HG03175 (cell line): ENCODE measurements around the gene NOTUM.
"Not testable (repeated sequence)": the region's sequence is repeated elsewhere in the genome, so short reads cannot be mapped to it uniquely, and the experiment has no call there.

Source experiments
- ATAC-seq: cut with Tn5 transposase; IDR thresholded peaks from one replicate; pipeline ENCODE4 v1.9.1; 2021; ENCODE audit warnings: mild to moderate bottlenecking, moderate library complexity; ENCODE audit not compliant: unreplicated experiment

NOTUM gene

DNA sequence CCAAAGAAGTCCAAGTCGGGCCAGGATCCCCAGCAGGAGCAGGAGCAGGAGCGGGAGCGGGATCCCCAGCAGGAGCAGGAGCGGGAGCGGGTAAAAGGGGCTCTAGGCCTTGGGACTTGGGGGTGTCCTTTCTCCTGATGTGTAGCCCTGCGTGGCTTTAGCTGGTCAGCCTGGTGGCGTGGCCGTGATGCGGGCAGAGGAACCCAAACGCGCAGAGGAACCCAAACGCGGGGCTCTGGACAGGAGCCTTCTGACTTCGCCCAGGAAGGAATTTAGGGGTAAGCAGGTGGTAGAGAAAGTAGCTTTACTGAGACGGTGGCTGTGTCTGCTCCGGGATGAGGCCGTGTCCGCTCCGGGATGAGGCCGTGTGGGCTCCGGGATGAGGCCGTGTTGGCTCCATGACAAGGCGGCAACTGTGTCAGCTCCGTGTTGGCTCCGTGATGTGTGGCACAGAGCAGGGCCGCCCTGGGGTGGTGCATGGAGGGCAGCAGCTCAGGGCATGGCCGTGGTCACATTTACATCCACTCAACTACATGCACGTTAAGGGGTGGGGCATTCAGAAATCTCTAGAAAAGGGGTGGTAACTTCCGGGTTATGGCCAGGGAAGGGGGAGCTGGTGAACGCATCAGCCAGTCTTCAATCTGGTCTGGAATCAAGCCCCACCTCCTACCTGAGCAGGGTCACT, 35.9 kb upstream of the NOTUM start:
- no peak for ATAC-seq

DNA sequence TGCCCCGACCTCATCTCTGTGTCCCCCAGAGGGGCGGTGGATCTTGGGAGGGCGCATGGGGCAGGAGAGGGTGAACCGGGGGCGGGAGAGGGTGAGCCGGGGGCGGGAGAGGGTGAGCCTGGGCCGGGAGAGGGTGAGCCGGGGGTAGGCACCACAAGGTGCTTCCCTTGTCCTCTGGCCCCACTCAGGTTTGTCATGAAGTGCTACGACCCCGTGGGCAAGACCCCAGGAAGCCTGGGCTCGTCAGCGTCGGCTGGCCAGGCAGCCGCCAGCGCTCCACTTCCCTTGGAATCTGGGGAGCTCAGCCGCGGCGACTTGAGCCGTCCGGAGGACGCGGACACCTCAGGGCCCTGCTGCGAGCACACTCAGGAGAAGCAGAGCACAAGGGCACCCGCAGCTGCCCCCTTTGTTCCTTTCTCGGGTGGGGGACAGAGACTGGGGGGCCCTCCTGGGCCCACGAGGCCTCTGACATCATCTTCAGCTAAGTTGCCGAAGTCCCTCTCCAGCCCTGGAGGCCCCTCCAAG, 35.3 kb upstream of the NOTUM start:
- ATAC-seq: no peak

DNA sequence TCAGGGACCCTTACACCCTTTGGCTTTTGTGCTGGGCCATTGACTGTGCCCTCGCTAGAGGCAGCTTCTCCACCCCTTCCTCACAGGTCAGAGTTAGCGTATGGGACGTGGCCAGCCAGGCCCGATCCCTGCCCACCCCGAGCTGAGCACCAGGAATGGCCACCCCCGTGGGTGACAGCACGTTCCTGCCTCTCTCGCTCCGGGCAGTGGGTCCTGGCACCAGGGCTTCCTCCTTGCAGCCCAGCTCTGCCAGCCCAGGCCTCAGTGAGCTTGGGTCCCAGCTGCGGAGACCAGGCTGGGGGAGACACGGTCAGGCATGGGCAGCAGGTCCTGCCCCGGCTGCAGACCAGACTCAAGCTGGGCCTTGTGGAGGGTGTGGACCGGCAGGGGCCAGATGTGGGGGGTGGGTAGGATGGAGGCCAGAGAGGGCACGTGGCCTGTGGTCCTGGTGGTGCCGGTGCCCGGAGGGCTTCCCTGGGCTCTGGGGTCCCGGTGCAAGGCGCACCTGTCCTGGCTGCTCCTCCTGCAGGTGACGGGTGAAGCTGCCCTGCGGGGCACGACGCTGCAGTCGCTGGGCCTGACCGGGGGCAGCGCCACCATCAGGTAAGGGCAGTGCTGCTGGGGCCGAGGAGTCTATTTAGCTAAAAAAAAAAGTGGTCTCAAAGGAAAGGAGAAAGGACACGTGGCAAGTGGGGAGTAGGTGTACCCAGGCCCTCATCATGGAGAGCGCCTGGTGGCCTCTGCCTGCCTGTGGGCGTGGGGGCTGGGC, 34.7 kb upstream of the NOTUM start:
- no peak for ATAC-seq

DNA sequence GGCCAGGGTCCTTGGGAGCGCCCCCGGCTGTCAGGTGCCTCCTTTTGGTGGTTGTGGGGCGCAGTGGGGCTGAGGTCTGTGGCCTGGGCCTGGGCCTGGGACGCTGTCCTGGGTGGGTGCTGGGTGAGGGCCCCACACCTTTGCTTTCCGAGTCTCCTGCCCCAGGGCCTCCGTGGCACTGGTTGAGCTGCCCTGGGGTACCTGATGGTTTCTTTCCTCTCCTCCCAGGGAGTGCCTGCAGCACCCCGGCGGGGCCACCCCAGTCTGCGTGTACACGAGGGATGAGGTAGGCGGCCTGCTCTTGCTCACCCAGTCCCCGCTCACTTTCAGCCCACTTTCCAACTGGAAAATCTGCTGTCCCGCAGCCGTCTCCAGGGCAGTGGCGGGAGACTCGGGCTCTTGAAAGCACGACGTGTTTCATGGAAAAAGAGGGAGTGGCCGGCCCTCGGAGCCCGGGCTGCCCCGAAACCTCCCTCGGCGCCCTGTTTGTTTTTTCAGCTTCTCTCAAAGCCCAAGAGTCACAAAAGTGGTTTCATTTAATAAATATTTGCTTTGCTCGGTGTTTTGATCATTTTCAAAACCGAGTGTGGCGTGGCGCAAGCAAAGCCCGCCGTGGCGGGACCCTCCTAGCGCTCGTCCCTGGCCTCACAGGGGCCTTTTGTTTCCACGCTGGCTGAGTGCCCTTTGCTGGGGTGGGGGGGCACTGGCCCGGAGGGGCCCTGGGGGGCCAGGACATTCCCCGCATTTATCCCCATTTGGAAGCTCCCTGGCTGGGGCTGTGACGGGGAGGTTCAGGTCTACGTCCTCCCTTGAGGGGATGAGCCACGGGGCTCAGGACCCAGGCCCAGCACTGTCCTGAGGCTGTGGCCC, 33.8 kb upstream of the NOTUM start:
- no peak for ATAC-seq

DNA sequence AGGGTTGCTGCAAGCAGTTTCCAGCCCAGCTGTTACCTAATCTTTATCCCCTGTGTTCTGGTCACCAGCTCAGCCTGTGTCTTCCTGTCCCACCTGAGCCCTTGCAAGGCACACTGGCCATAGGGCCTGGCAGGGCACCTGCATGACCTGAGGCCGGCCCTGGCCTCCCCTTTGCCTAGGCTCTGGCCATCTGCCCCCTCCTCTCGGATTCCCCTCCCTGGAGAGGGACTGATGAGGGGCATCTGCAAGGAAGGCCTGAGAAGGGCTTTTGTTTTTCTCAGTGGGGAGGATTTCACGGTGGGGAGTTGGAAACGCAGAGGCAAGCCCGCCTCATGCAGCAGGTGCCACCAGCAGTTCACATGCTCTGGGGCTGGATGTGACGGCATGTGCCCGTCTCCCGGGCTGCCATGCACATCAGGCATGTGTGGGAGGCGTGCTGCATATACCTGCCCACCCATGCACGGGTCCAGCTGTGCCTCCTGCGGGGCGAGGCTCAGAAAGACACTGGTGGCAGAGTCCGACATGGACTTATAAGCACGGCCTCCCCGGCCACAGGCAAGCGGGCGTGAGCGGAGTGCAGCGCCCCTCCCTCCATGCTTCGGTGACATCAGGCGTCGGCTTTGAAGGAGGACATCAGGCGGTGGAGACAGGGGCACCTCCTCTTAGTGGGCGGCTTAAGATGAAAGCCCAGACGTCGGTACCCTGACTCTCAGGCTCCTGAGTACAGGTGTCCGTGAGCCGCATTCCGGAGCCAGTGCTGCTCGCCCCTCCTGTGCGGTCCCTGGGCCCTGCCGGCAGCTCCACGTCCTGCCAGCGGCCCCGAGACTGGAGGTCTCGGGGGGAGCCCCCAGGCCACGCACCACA, 33.0 kb upstream of the NOTUM start:
- no peak for ATAC-seq

DNA sequence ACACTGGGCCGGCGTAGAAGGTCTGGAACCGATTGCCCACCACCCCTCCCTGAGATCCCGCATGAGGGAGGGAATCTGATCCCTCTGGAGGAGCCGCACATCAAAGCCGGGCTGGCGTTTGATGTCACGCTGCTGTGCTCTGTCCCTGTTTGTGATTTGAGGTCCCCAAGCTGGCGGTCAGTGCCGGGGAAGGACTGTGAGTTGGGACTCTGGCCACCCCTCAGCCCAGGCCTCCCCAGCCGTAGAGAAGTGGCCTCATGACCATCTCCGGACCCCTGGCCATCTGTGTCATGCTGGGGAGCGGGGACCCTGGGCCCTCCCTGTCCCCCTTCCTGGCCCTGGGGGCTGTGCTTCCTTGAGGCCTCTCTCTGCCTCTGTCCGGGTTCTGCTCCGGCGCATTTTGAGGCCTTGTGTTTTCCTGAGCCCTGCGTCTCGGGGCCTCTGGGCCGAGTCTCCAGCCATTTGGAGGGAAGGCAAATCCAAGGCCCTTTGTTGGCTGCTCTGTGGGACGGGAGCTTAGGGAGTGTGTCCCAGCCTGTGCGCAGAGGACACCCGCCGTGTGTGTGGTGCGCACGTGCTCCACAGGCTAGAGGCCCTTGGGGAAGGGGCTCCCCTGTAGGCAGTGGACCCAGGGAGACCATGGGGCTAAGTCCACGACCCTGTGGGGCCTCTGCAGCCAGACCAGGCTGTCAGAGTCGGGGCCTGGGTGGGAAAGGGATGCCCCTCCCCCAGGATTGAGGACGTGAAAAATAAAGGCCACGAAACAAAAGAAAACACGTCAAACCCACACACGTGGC, 31.5 kb upstream of the NOTUM start:
- ATAC-seq: no peak

DNA sequence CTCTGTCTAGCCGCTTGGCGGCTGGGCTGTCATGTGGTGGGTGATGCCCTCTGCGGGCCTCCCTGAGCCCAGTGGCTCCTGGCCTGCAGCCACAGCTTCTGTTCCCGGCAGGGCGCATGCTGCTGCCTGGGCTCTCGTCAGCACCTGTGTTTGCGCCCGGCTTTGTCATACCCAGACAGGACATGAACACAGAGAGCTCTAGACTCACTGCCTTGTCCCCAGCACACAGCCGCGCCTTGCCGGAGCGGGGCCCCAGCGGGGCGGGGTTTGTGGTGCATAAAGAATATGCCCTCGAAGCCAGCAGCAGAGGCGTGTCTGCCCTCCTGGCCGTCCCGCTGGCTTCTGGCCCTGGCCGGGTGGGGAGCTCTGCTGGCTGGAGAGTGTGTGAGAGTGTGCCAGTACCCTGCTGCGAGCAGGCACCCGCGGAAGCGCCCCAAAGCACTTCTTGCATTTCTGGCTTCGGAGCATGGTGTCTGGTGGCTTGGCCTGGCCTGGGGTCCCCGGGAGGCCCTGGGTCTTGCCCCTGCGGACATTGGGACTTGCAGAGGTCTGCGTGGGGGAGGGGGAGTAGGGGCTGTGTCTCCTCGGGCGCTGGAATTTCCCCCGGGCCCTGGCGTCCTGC, 30.8 kb upstream of the NOTUM start:
- ATAC-seq: no peak

DNA sequence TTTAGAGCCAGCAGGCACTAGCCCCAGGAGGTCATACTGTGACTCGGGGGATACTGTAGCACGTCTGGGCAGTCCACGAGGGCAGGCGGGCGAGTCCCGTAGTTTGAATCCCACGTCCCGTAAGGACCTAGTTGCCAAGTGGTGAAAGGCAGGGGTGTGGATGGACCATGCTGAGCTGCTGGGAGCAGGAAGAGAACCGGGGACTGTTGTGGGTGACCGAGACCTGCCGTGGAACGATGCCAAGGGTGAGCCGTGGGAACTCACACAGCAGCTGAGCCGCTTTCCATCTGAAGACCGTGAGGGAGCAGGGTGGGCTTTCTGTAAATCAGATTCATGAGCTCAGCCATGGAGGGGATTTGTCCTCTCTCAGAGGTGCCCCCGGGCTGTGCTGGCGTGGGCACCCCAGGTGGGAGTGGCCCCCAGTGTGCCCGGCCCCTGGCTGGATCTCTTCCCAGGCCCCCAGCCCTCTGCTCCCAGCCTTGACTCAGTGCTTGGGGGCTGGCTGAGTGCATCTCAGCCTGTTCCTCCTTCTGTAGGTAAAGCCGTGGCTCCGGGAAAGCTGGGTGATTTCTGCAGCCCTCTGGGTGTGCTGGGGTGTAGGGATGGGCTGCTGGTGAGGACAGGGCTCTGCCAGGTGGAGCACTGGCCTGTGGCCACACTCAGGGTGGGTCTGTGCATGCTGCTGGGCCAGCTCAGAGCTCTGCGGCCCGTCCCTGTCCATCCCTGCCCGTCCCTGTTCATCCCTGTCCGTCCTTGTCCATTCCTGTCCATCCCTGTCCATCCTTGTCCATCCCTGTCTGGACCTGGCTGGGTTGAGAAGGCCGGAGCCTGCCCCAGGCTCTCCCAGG, 30.1 kb upstream of the NOTUM start:
- ATAC-seq: no peak

DNA sequence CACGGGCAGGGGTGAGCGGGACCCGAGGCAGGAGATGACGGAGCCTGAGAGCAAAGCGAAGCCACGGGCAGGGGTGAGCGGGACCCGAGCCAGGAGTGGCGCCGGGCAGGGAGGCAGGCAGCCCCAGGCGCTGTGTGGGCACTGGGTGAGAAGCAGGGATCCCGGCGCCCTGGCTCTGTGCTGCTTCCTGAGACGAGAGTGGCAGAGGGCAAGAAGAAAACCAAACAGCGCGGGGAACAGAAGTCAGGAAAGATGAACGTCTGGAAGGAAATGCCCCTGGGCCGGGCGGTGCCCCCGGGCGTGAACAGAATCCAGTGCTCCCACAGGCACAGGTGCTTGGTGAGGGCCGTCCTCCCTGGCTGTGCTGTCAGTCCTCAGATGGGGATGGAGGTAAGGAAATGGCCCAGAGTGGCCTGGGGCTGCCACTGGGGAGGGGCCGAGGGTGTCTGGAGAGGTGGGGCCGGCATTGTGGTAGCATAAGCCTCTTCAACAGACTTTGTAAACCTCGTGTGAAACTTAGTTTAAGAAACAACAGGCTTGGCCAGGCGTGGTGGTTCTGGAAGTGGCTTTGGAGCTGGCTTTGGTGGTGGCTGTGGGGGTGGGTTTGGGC, 26.3 kb upstream of the NOTUM start:
- ATAC-seq: no peak

DNA sequence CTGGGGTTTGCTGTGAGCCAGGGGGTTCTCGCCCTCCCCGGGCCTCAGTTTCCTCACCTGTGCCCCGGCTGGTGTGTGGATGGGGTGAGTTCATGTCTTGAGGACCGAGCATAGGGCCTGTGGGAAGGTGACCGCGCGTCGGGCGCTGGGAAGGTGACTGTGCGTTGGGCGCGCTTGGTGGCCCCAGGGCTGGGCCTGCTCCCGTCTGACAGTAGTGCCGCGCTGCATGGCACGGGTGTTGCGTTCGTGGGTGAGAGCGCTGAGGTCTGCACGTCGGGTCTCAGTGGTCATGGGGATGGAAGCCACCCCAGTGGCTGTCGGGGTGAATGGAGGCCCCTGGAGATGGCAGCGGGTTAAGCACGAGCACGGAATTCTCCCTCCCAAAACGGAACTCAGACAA, 25.6 kb upstream of the NOTUM start:
- no peak for ATAC-seq

DNA sequence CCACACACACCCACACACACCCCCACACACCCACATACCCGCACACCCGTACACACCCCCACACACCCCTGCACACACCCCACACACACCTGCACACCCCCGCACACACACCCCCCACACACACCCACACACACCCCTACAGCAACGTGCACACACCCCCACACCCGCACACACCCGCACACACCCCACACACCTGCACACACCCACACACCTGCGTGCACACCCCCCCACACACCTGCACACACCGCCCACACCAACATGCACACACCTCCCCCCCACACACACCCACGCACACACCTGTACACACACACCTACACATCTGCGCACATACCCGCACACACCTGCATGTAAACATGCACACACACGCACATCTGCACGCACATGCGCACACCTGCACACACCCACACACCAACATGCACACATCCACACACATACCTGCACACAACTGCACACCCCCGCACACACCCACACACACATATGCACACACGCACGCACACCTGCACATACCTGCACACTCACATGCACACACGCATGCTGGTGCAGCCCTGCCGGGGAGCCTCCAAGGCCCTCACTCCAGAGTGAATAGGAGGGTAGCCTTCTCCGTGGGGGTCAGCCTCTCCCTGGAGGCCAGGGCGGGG, 23.9 kb upstream of the NOTUM start:
- ATAC-seq: no peak

DNA sequence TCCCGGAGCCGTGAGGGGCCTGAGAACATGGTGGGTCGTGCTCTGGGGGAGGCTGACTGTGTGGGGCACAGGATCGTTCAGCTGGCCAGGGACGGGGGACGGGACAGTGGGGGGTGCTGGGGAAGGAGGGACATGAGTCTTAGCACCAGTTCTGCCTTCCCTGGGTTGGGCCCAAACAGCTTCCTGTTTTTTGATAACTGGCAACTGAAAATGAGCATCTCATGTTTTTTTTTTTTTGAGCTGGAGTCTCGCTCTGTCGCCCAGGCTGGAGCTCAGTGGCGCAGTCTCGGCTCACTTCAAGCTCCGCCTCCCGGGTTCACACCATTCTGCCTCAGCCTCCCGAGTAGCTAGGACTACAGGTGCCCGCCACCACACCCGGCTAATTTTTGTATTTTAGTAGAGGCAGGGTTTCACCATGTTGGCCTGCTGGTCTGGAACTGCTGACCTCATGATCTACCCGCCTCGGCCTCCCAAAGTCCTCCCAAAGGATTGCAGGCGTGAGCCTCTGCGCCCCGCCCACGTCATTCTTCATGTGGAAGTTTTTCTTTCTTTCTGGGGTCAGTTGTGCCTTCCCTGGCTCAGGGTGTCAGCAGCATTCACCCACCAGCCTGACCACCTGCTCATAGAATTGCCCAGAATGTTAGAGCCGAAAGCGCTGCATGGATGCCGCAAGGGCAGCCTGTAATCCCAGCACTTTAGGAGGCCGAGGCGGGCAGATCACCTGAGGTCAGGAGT, 22.8 kb upstream of the NOTUM start:
- ATAC-seq: no peak

DNA sequence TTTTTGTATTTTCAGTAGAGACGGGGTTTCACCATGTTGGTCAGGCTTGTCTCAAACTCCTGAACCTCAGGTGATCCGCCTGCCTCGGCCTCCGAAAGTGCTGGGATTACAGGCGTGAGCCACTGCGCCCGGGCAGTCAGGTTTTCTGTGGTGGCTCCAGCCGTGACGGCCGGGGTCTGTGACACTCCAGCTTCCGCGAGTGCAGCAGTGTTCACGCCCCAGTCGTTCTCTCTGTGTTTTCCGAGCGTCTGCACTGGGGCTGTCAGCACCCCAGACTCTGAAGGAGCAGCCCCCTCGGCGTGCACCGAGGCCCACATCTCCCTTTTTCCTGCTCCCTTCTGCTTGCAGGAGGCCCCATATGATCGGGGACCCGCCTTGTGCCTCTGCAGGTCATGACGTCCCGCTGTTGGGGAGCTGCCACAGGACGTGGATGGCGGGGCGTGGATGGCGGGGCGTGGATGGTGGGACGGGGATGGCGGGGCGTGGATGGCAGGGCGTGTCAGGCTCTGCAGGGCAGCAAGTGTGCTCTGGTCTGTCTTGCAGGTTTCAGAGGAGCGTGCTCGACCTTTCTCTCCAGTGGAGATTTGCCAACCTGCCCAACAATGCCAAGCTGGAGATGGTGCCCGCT, 22.1 kb upstream of the NOTUM start:
- ATAC-seq: no peak

DNA sequence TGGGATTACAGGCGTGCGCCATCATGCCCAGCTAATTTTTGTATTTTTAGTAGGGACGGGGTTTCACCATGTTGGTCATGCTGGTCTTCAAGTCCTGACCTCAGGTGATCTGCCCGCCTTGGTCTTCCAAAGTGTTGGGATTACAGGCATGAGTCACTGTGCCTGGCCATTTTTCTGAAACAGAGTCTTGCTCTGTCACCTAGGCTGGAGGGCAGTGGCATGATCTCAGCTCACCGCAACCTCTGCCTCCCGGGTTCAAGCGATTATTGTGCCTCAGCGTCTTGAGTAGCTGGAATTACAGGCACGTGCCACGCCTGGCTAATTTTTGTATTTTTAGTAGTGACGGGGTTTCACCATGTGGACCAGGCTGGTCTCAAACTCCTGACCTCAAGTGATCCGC, 20.5 kb upstream of the NOTUM start:
- ATAC-seq: not testable (repeated sequence)

DNA sequence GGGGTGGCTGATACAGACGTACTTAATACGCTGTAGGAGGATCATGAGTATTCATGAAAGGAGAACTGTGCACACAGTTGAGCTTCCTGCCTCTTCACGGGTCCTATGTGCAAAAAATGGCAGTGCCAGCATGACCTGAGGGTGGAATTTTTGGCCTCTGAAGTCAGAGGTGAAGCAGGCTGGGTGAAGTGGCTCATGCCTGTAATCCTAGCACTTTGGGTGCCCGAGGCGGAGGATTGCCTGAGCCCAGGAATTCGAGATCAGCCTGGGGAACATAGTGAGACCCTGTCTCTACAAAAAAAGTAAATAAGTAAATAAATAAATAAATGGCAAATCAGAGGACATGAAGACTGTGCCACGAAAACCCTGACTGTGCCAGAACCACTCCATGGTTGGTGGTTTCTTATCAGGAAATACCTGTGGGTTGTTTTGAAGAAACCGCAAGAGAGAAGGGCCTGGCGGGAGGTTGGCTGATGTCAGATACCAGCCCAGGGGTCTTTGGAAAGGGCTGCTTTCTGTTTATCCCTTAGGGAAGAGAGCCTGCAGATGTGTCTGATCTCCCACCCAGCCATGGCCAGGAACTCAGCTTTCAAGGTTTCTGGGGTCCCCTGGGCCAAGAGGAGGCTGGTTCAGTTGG, 19.8 kb upstream of the NOTUM start:
- no peak for ATAC-seq

DNA sequence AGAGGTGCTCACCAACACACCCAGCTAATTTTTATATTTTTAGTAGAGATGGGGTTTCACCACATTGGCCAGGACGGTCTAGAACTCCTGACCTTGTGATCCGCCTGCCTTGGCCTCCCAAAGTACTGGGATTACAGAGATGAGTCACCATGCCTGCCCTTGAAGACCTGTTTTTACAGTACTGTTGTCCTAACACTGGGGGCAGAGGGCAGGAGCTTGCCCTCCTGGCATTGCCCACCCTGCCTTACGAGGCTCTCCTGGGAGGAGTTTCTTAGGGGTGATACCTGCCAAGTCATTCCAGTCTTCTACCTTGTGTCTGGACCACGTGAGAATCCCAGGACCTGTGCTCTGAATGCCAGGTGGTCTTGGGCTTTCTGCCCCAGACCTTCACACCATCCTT, 19.1 kb upstream of the NOTUM start:
- no peak for ATAC-seq
